Neuronal stem cell (in vitro differentiated cells): ENCODE results near the gene TLE1.

Experiments
- DNase-seq: peaks from one replicate; pipeline ENCODE4 v3.0.0-alpha.2; 2013; ENCODE audit warnings: low spot score
- H2AFZ ChIP-seq: one replicate; pipeline ENCODE4 v1.6.1; 2013; ENCODE audit warnings: mild to moderate bottlenecking, low read length, inconsistent platforms
- H2AK5ac ChIP-seq: 2 replicates; pipeline ENCODE4 v1.6.1; 2013; ENCODE audit warnings: low read depth, mild to moderate bottlenecking, inconsistent platforms, low read length, moderate library complexity, mixed read lengths
- H2BK120ac ChIP-seq: 2 replicates; pipeline ENCODE4 v1.6.1; 2013; ENCODE audit warnings: low read depth, mild to moderate bottlenecking, inconsistent platforms, low read length, moderate library complexity, mixed read lengths
- H2BK12ac ChIP-seq: one replicate; pipeline ENCODE4 v1.6.1; 2013; ENCODE audit warnings: low read length, inconsistent platforms
- H2BK15ac ChIP-seq: 2 replicates; pipeline ENCODE4 v1.6.1; 2013; ENCODE audit warnings: mild to moderate bottlenecking, low read length, inconsistent platforms, mixed read lengths
- H2BK5ac ChIP-seq: one replicate; pipeline ENCODE4 v1.6.1; 2013; ENCODE audit warnings: inconsistent platforms, mild to moderate bottlenecking, low read length, moderate library complexity
- H3K14ac ChIP-seq: one replicate; pipeline ENCODE4 v1.6.1; 2013; ENCODE audit warnings: low read length, inconsistent platforms
- H3K18ac ChIP-seq: 2 replicates; pipeline ENCODE4 v1.6.1; 2013; ENCODE audit warnings: low read length, inconsistent platforms
- H3K23ac ChIP-seq: 2 replicates; pipeline ENCODE4 v1.6.1; 2013; ENCODE audit warnings: low read depth, mild to moderate bottlenecking, mixed read lengths, low read length, inconsistent platforms; ENCODE audit not compliant: poor library complexity
- H3K27ac ChIP-seq: replicated peaks from 3 replicates; pipeline ENCODE4 v1.5.1; 2013; ENCODE audit warnings: low read length, inconsistent platforms
- H3K27me3 ChIP-seq, 3 experiments: 2 replicates each; pipeline ENCODE4 v1.6.1; 2013; ENCODE audit warnings: low read length in 3 of 3, mild to moderate bottlenecking in 2 of 3, inconsistent platforms in 1 of 3, low read depth in 1 of 3, mixed read lengths in 1 of 3, moderate library complexity in 1 of 3; ENCODE audit not compliant: control insufficient read depth in 3 of 3, insufficient read depth in 3 of 3
- H3K36me3 ChIP-seq, 2 donors: replicated peaks in 1 of 2; 2 replicates each; pipeline ENCODE4 v1.6.1; 2013; ENCODE audit warnings: low read length in 2 of 2; ENCODE audit not compliant: control insufficient read depth in 2 of 2, insufficient read depth in 2 of 2
- H3K4ac ChIP-seq: 2 replicates; pipeline ENCODE4 v1.6.1; 2013; ENCODE audit warnings: inconsistent platforms, mild to moderate bottlenecking, low read length, moderate library complexity
- H3K4me1 ChIP-seq, 2 donors: 1 replicate in 1 of 2; 2 replicates in 1 of 2; pipeline ENCODE4 v1.6.1; 2013; ENCODE audit warnings: low read length in 2 of 2, low read depth in 1 of 2; ENCODE audit not compliant: control insufficient read depth in 2 of 2, insufficient read depth in 1 of 2
- H3K4me2 ChIP-seq: one replicate; pipeline ENCODE4 v1.6.1; 2013; ENCODE audit warnings: mild to moderate bottlenecking, low read length, inconsistent platforms; ENCODE audit not compliant: insufficient read depth, poor library complexity, severe bottlenecking
- H3K4me3 ChIP-seq, 2 donors: 2 replicates each; pipeline ENCODE4 v1.5.1; 2013; ENCODE audit warnings: low read length in 2 of 2, mild to moderate bottlenecking in 2 of 2, inconsistent platforms in 1 of 2, moderate library complexity in 1 of 2
- H3K79me1 ChIP-seq: one replicate; pipeline ENCODE4 v1.6.1; 2013; ENCODE audit warnings: low read depth, mild to moderate bottlenecking, inconsistent platforms, low read length, moderate library complexity
- H3K9ac ChIP-seq: one replicate; pipeline ENCODE4 v1.6.1; 2013; ENCODE audit warnings: mild to moderate bottlenecking, low read depth, low read length, inconsistent platforms; ENCODE audit not compliant: poor library complexity
- H3K9me3 ChIP-seq, 2 donors: replicated peaks in 1 of 2; 2 replicates each; pipeline versions ENCODE3 to v1.6.1; 2013; ENCODE audit warnings: low read length in 2 of 2, mild to moderate bottlenecking in 2 of 2, inconsistent platforms in 1 of 2, low read depth in 1 of 2, mixed read lengths in 1 of 2, moderate library complexity in 1 of 2; ENCODE audit not compliant: control insufficient read depth in 2 of 2, insufficient read depth in 1 of 2
- H4K8ac ChIP-seq: one replicate; pipeline ENCODE4 v1.6.1; 2013; ENCODE audit warnings: low read depth, mild to moderate bottlenecking, inconsistent platforms, low read length, moderate library complexity
- H4K91ac ChIP-seq: one replicate; pipeline ENCODE4 v1.6.1; 2013; ENCODE audit warnings: low read length, low read depth, mild to moderate bottlenecking, inconsistent platforms; ENCODE audit not compliant: poor library complexity
- WGBS, 2 donors: extraction: QIAGEN DNeasy Blood & Tissue Kit; methylation state at CpG; one replicate each; pipeline ENCODE4 v1.1.7; 2013; ENCODE audit warnings: missing lambda C conversion rate in 2 of 2, mixed read lengths in 1 of 2; ENCODE audit not compliant: insufficient read length in 2 of 2, insufficient replicate concordance in 1 of 2; ENCODE audit errors: extremely low coverage in 2 of 2; 5-methylcytosine and 5-hydroxymethylcytosine counted together

The TLE1 gene

DNA sequence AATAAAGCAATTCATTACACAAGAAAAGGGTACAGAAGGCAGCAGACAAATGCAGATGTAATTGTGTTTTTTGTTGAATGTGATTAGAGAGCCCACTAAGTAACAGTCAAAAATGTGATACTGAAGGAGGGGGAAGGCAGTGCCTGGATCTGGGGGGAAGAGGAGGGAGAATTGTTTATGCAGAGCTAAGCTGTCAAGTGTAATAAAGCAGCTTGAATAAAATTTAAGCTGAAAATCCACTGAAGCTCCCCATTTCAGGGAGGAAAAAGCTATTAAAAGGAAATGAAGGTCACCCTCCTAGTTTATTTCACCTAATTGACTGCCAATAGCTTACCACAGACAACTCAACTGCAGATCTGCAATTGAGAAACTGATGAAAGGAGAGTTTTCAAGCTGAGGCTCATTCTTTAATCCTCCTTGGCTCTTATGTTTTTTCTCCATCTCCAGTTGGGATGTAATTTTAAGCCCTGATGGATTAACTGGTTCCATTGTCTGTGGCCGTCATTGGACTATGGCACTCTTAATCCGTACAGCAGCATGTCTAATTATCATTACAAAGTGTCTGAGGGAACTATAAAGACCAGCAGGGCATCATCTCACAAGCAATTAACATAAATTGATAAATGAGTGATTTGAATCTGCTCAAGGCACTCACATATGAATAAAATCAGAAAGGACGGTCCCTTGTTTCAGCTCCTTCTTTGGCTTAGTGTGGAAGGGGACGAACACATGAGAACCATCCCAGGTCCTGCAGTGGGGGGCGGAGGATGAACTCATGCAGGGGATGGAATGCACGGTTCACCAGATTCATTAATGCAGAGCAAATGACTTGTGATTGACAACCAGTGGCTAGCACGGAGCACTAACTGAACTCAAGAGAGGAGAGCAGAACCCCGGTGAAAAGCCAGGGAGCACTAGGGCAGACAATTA, 38.5 kb downstream of the TLE1 start:
- Histone ChIP-seq H3K9me3 (no peaks in the 10 kb centered on the region), H3K4me3 (no peak overlapping the region)

DNA sequence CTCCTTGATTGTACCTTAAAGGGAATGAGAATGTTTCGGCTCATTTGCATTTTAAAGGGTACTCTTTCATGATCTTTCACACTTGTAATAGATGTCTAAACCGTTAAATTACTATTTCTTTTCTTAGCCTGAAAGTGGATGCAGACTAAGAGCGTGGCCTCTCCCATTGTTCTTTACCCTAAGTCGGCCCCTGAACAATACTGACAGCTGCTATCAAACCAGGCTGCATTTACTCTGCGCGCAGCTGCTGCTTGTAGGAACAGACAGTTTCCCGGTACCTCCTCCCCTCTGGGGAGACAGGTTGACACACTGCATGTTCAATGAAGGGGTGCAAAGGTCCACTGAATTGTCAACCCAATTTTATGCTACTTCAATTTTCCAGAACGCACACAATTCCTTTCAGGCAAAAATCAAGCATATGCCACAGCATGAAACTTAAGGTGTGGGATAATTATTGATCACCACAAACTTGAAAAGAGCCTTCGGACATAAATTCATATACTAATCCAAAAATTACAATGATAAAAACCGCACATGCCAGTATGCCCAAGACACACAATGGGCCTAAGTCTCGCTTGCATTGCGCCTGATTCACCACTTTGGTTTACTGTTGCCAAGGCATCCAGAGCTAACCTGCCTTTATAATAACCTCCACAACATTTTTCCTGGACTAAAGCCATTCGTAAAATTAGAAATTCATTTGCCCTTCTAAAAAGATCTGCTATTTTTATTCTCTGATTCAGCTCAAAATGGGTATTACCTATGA, 39.7 kb downstream of the TLE1 start:
- H3K23ac ChIP-seq, result no peak overlapping the region
- no peak overlapping the region for H4K8ac ChIP-seq
- no peak overlapping the region for H3K18ac ChIP-seq
- H3K27ac ChIP-seq, result peak overlapping the region; percentile 90
- no peaks in the 10 kb centered on the region for H3K27me3 ChIP-seq
- H2AK5ac ChIP-seq, result no peak overlapping the region
- H3K14ac ChIP-seq, result no peak overlapping the region
- H3K9ac ChIP-seq, result no peak overlapping the region
- no peak overlapping the region for H4K91ac ChIP-seq
- no peak overlapping the region for H2BK5ac ChIP-seq
- no peak overlapping the region for H2BK15ac ChIP-seq
- H2BK120ac ChIP-seq, result no peak overlapping the region
- DNase-seq, result peak; percentile 66
- no peak overlapping the region for H2BK12ac ChIP-seq
- H3K4ac ChIP-seq, result no peak overlapping the region
- H3K4me2 ChIP-seq, result peak overlapping the region; percentile 21
- H3K4me3 ChIP-seq, result no peak overlapping the region
- H3K4me1 ChIP-seq, result peaks cover 24 to 47% of the 10 kb centered on the region in 2 donors
- WGBS, 2 donors, result no CpG with 5 or more reads among the region's 13 CpGs
- no peak overlapping the region for H2AFZ ChIP-seq
- peaks cover 0 to 8% of the 10 kb centered on the region in 2 donors for H3K36me3 ChIP-seq
- H3K9me3 ChIP-seq, result no peaks in the 10 kb centered on the region
- H3K79me1 ChIP-seq, result no peaks in the 10 kb centered on the region

More for the DNA sequence above, 38.5 kb downstream of the TLE1 start:
- Histone ChIP-seq H3K14ac (no peak overlapping the region), H3K9ac (no peak overlapping the region), H3K27me3 (no peaks in the 10 kb centered on the region), H4K8ac (no peak overlapping the region), H3K27ac (peak overlapping the region; percentile 90), H3K18ac (no peak overlapping the region), H2BK15ac (no peak overlapping the region), H3K4me2 (no peak overlapping the region), H2BK5ac (no peak overlapping the region), H3K4ac (no peak overlapping the region), H4K91ac (no peak overlapping the region), H2AFZ (no peak overlapping the region), H3K79me1 (peaks cover under 1% of the 10 kb centered on the region), H2AK5ac (no peak overlapping the region), H3K23ac (no peak overlapping the region), H3K36me3 (peaks cover 0 to 8% of the 10 kb centered on the region in 2 donors), H2BK120ac (no peak overlapping the region), H2BK12ac (no peak overlapping the region), H3K4me1 (peaks cover 27 to 59% of the 10 kb centered on the region in 2 donors)
- DNase-seq, result peak; percentile 80
- WGBS, 2 donors, result no CpG with 5 or more reads among the region's 8 CpGs

DNA sequence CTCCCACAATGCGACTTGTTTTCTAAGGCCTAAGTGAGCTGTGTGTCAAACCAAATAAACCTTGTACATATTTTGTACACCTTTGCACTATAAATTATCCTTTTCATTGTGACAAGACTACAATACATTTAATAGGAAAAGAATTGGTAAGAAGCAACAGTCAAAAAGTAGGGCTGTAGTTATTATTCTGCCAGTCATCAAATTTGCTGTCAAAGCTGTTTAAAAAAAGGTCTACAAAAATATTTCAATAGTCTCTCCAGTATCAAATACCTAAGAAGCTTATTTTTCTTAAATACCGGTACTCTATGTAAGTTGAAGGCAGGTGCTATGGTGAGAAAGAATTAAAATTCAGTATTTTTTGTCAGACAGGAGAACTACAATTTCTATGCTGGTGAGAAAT, 40.5 kb downstream of the TLE1 start:
- no peak overlapping the region for H2BK120ac ChIP-seq
- no peak overlapping the region for H4K91ac ChIP-seq
- no peak overlapping the region for H2BK15ac ChIP-seq
- H2BK5ac ChIP-seq, result no peak overlapping the region
- no peak overlapping the region for H3K18ac ChIP-seq
- peaks cover 0 to 8% of the 10 kb centered on the region in 2 donors for H3K36me3 ChIP-seq
- H2AFZ ChIP-seq, result no peak overlapping the region
- no peak for DNase-seq
- H3K27me3 ChIP-seq, result no peaks in the 10 kb centered on the region
- no peaks in the 10 kb centered on the region for H3K79me1 ChIP-seq
- H4K8ac ChIP-seq, result no peak overlapping the region
- no peak overlapping the region for H2AK5ac ChIP-seq
- H3K4me2 ChIP-seq, result peak overlapping the region; percentile 21
- H3K23ac ChIP-seq, result no peak overlapping the region
- no peak overlapping the region for H2BK12ac ChIP-seq
- H3K9me3 ChIP-seq, result no peaks in the 10 kb centered on the region
- H3K4me3 ChIP-seq, result no peak overlapping the region
- no peak overlapping the region for H3K9ac ChIP-seq
- no peak overlapping the region for H3K4ac ChIP-seq
- peaks cover 24 to 45% of the 10 kb centered on the region in 2 donors for H3K4me1 ChIP-seq
- H3K27ac ChIP-seq, result peak overlapping the region; percentile 63
- no peak overlapping the region for H3K14ac ChIP-seq
- WGBS, 2 donors, result no CpG with 5 or more reads among the region's 2 CpGs

DNA sequence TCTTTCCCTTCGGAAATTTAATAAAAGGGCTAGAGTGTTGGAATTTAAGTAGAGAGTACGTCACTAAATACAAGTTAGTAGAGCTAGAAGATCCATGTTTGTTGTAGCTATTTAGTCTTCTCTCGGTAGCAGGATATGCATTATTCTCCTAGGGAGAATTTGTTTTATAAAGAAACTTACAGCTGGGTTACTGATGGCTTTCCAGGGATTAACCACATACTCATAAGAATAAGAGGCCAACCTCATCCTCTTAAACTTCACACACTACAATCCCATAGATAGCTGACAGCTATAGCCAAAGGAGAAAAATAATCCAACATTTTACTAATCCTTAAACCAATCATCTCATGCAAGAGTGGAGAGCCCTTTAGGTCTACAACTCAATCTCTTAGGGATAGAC, 43.0 kb downstream of the TLE1 start:
- Histone ChIP-seq H2AK5ac (no peak overlapping the region), H4K8ac (no peak overlapping the region), H3K4me2 (no peak overlapping the region), H2BK15ac (no peak overlapping the region), H3K27me3 (no peaks in the 10 kb centered on the region), H3K27ac (no peak overlapping the region), H4K91ac (no peak overlapping the region), H3K4me1 (peaks cover 16 to 34% of the 10 kb centered on the region in 2 donors), H2BK5ac (no peak overlapping the region), H3K36me3 (peaks cover 2 to 4% of the 10 kb centered on the region in 2 donors), H2BK12ac (no peak overlapping the region), H3K9ac (no peak overlapping the region), H3K9me3 (peaks cover 0 to 4% of the 10 kb centered on the region in 2 donors), H2BK120ac (no peak overlapping the region), H3K79me1 (no peaks in the 10 kb centered on the region), H2AFZ (no peak overlapping the region), H3K23ac (no peak overlapping the region), H3K14ac (no peak overlapping the region), H3K4ac (no peak overlapping the region), H3K18ac (no peak overlapping the region), H3K4me3 (no peak overlapping the region)
- no peak for DNase-seq
- no CpG with 5 or more reads among the region's 3 CpGs for WGBS, 2 donors
